ENCODE measurements around the gene CCP110.

The CCP110 gene

GRCh38 chr16:19486750-19487325, 36.9 kb upstream of the CCP110 start:
- H3K36me3 ChIP-seq (ENCODE audit: insufficient read depth, low read depth, low read length): no peaks in the 10 kb centered on the region
- no peak overlapping the region for H3K4me3 ChIP-seq (ENCODE audit: low read length)
- no peaks in the 10 kb centered on the region for H3K27me3 ChIP-seq (ENCODE audit: insufficient read depth, low read length)
- H3K4me1 ChIP-seq (ENCODE audit: insufficient read depth, low read length): peaks cover 13% of the 10 kb centered on the region; the same call in 1 of the 2 replicates
- no peaks in the 10 kb centered on the region for H3K9me3 ChIP-seq (ENCODE audit: insufficient read depth, low read depth, low read length)
- no peak overlapping the region for H3K9ac ChIP-seq (ENCODE audit: low read depth, low read length)
- H3K27ac ChIP-seq (ENCODE audit: low read length): no peak overlapping the region

GRCh38 chr16:19488213-19488640, 35.5 kb upstream of the CCP110 start:
- Histone ChIP-seq H3K4me3 (ENCODE audit: low read length) (peak overlapping the region; percentile 10; the same call in 1 of the 2 replicates), H3K36me3 (ENCODE audit: insufficient read depth, low read depth, low read length) (no peaks in the 10 kb centered on the region), H3K9ac (ENCODE audit: low read depth, low read length) (peak overlapping the region; percentile 37; the same call in 1 of the 2 replicates), H3K4me1 (ENCODE audit: insufficient read depth, low read length) (peaks cover 13% of the 10 kb centered on the region; the same call in 1 of the 2 replicates), H3K9me3 (ENCODE audit: insufficient read depth, low read depth, low read length) (no peaks in the 10 kb centered on the region), H3K27ac (ENCODE audit: low read length) (peak overlapping the region; percentile 69), H3K27me3 (ENCODE audit: insufficient read depth, low read length) (no peaks in the 10 kb centered on the region)

- H3K9ac ChIP-seq (ENCODE audit: low read depth, low read length): no peak overlapping the region
- H3K4me3 ChIP-seq (ENCODE audit: low read length): no peak overlapping the region
- H3K9me3 ChIP-seq (ENCODE audit: insufficient read depth, low read depth, low read length): no peaks in the 10 kb centered on the region
- no peaks in the 10 kb centered on the region for H3K36me3 ChIP-seq (ENCODE audit: insufficient read depth, low read depth, low read length)
- H3K27ac ChIP-seq (ENCODE audit: low read length): no peak overlapping the region
- H3K27me3 ChIP-seq (ENCODE audit: insufficient read depth, low read length): no peaks in the 10 kb centered on the region
- peaks cover 13% of the 10 kb centered on the region; the same call in 1 of the 2 replicates for H3K4me1 ChIP-seq (ENCODE audit: insufficient read depth, low read length)
Observed at GRCh38 chr16:19490619-19491018, 33.1 kb upstream of the CCP110 start.

- H3K9me3 ChIP-seq (ENCODE audit: insufficient read depth, low read depth, low read length): no peaks in the 10 kb centered on the region
- H3K27ac ChIP-seq (ENCODE audit: low read length): no peak overlapping the region
- no peaks in the 10 kb centered on the region for H3K27me3 ChIP-seq (ENCODE audit: insufficient read depth, low read length)
- H3K36me3 ChIP-seq (ENCODE audit: insufficient read depth, low read depth, low read length): peaks cover 27% of the 10 kb centered on the region
- H3K4me3 ChIP-seq (ENCODE audit: low read length): no peak overlapping the region
- H3K4me1 ChIP-seq (ENCODE audit: insufficient read depth, low read length): no peaks in the 10 kb centered on the region
- H3K9ac ChIP-seq (ENCODE audit: low read depth, low read length): no peak overlapping the region
Observed at GRCh38 chr16:19497176-19497575, 26.6 kb upstream of the CCP110 start.

- no peak overlapping the region for H3K27ac ChIP-seq (ENCODE audit: low read length)
- H3K36me3 ChIP-seq (ENCODE audit: insufficient read depth, low read depth, low read length): peaks cover 45% of the 10 kb centered on the region
- no peak overlapping the region for H3K9ac ChIP-seq (ENCODE audit: low read depth, low read length)
- H3K4me3 ChIP-seq (ENCODE audit: low read length): no peak overlapping the region
- no peaks in the 10 kb centered on the region for H3K27me3 ChIP-seq (ENCODE audit: insufficient read depth, low read length)
- no peaks in the 10 kb centered on the region for H3K4me1 ChIP-seq (ENCODE audit: insufficient read depth, low read length)
- H3K9me3 ChIP-seq (ENCODE audit: insufficient read depth, low read depth, low read length): no peaks in the 10 kb centered on the region
Observed at GRCh38 chr16:19499006-19499405, 24.7 kb upstream of the CCP110 start.

GRCh38 chr16:19499481-19499880, 24.3 kb upstream of the CCP110 start:
- no peaks in the 10 kb centered on the region for H3K27me3 ChIP-seq (ENCODE audit: insufficient read depth, low read length)
- peaks cover 50% of the 10 kb centered on the region for H3K36me3 ChIP-seq (ENCODE audit: insufficient read depth, low read depth, low read length)
- no peak overlapping the region for H3K27ac ChIP-seq (ENCODE audit: low read length)
- no peak overlapping the region for H3K4me3 ChIP-seq (ENCODE audit: low read length)
- H3K9ac ChIP-seq (ENCODE audit: low read depth, low read length): no peak overlapping the region
- no peaks in the 10 kb centered on the region for H3K4me1 ChIP-seq (ENCODE audit: insufficient read depth, low read length)
- no peaks in the 10 kb centered on the region for H3K9me3 ChIP-seq (ENCODE audit: insufficient read depth, low read depth, low read length)

GRCh38 chr16:19502395-19503131, 21.2 kb upstream of the CCP110 start:
- H3K27ac ChIP-seq (ENCODE audit: low read length): no peak overlapping the region
- no peak overlapping the region for H3K9ac ChIP-seq (ENCODE audit: low read depth, low read length)
- no peaks in the 10 kb centered on the region for H3K9me3 ChIP-seq (ENCODE audit: insufficient read depth, low read depth, low read length)
- H3K4me3 ChIP-seq (ENCODE audit: low read length): no peak overlapping the region
- H3K4me1 ChIP-seq (ENCODE audit: insufficient read depth, low read length): no peaks in the 10 kb centered on the region
- H3K27me3 ChIP-seq (ENCODE audit: insufficient read depth, low read length): no peaks in the 10 kb centered on the region
- H3K36me3 ChIP-seq (ENCODE audit: insufficient read depth, low read depth, low read length): peaks cover 79% of the 10 kb centered on the region

- H3K27me3 ChIP-seq (ENCODE audit: insufficient read depth, low read length): no peaks in the 10 kb centered on the region
- H3K9me3 ChIP-seq (ENCODE audit: insufficient read depth, low read depth, low read length): no peaks in the 10 kb centered on the region
- no peak overlapping the region for H3K4me3 ChIP-seq (ENCODE audit: low read length)
- H3K27ac ChIP-seq (ENCODE audit: low read length): no peak overlapping the region
- no peak overlapping the region for H3K9ac ChIP-seq (ENCODE audit: low read depth, low read length)
- H3K36me3 ChIP-seq (ENCODE audit: insufficient read depth, low read depth, low read length): peaks cover 89% of the 10 kb centered on the region
- H3K4me1 ChIP-seq (ENCODE audit: insufficient read depth, low read length): no peaks in the 10 kb centered on the region
Observed at GRCh38 chr16:19503461-19504075, 20.2 kb upstream of the CCP110 start.

- H3K27me3 ChIP-seq (ENCODE audit: insufficient read depth, low read length): no peaks in the 10 kb centered on the region
- H3K36me3 ChIP-seq (ENCODE audit: insufficient read depth, low read depth, low read length): peaks cover 96% of the 10 kb centered on the region
- no peak overlapping the region for H3K27ac ChIP-seq (ENCODE audit: low read length)
- no peak overlapping the region for H3K4me3 ChIP-seq (ENCODE audit: low read length)
- H3K9me3 ChIP-seq (ENCODE audit: insufficient read depth, low read depth, low read length): no peaks in the 10 kb centered on the region
- H3K4me1 ChIP-seq (ENCODE audit: insufficient read depth, low read length): no peaks in the 10 kb centered on the region
- no peak overlapping the region for H3K9ac ChIP-seq (ENCODE audit: low read depth, low read length)
Observed at GRCh38 chr16:19505600-19506303, 18.0 kb upstream of the CCP110 start.

- Histone ChIP-seq H3K4me3 (ENCODE audit: low read length) (no peak overlapping the region), H3K27me3 (ENCODE audit: insufficient read depth, low read length) (no peaks in the 10 kb centered on the region), H3K9ac (ENCODE audit: low read depth, low read length) (no peak overlapping the region), H3K4me1 (ENCODE audit: insufficient read depth, low read length) (no peaks in the 10 kb centered on the region), H3K27ac (ENCODE audit: low read length) (no peak overlapping the region), H3K36me3 (ENCODE audit: insufficient read depth, low read depth, low read length) (peaks cover 91% of the 10 kb centered on the region), H3K9me3 (ENCODE audit: insufficient read depth, low read depth, low read length) (no peaks in the 10 kb centered on the region)
Observed at GRCh38 chr16:19506965-19507364, 16.8 kb upstream of the CCP110 start.

- Histone ChIP-seq H3K27me3 (ENCODE audit: insufficient read depth, low read length) (no peaks in the 10 kb centered on the region), H3K4me3 (ENCODE audit: low read length) (no peak overlapping the region), H3K36me3 (ENCODE audit: insufficient read depth, low read depth, low read length) (peaks cover 91% of the 10 kb centered on the region), H3K4me1 (ENCODE audit: insufficient read depth, low read length) (no peaks in the 10 kb centered on the region), H3K9me3 (ENCODE audit: insufficient read depth, low read depth, low read length) (no peaks in the 10 kb centered on the region), H3K9ac (ENCODE audit: low read depth, low read length) (no peak overlapping the region), H3K27ac (ENCODE audit: low read length) (no peak overlapping the region)
Observed at GRCh38 chr16:19507867-19508266, 15.9 kb upstream of the CCP110 start.
